GM19023 (cell line): ENCODE results near the gene ENTPD5.

ENCODE experiments used
- ATAC-seq: cut with Tn5 transposase; IDR thresholded peaks from one replicate; pipeline ENCODE4 v1.9.1; 2021; ENCODE audit warnings: mild to moderate bottlenecking, moderate library complexity; ENCODE audit not compliant: unreplicated experiment

ENTPD5 gene

GRCh38 chr14:74018586-74019407 lies at the start of gene ENTPD5, which contains the start of gene BBOF1:
Gene ENTPD5, minus strand, starts transcription at chr14:74019288. Its CDS starts 31,186 bp downstream, at chr14:73988102.
Gene BBOF1, plus strand, starts transcription at chr14:74019349. Its CDS starts 130 bp downstream, at chr14:74019479.
- peak; percentile 94 for ATAC-seq

GRCh38 chr14:74065746-74066575 lies 46.9 kb upstream of the ENTPD5 start:
- ATAC-seq, result no peak

DNA sequence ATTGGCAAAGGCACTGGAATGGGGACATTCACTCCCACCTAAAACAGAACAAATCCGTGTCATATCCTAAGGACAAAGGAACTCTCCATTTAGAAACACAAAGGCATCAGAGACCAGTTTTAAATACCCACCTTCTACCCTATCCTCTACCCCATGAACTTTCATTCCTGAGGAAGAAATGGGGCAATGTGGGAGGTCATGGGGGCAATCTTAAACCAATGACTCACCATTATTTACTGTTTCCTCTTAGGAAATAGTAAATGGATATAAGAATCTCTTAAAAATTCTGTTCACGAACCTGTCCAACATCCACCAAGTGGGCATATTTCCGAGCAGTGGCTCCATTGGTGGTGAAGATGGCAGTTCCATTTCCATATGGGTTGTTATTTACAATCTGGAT lies 45.8 kb upstream of the ENTPD5 start:
- ATAC-seq, result no peak

- no peak for ATAC-seq
Observed at GRCh38 chr14:74064426-74064825, 45.3 kb upstream of the ENTPD5 start.

DNA sequence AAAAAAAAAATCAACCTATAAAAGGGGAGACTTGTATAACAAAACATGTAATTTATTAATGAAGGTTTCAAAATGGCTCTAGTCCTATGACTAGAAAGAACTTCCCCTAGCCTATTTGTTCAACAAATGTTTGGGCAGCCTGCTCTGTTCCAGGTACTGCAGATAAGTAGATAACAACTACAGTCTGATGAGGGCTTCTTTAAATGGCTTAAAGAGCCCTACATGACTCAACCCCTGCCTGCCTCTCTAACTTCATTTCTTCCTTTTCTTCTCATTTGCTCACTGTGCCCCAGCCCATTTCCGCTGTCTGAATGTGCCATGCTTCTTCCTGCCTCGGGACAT lies 43.7 kb upstream of the ENTPD5 start:
- ATAC-seq, result no peak

GRCh38 chr14:74049876-74050495 lies 30.9 kb upstream of the ENTPD5 start:
- no peak for ATAC-seq

- ATAC-seq, result no peak
Observed at GRCh38 chr14:74048281-74048680, 29.2 kb upstream of the ENTPD5 start.

GRCh38 chr14:74045522-74045921 lies 26.4 kb upstream of the ENTPD5 start:
- ATAC-seq, result no peak

DNA sequence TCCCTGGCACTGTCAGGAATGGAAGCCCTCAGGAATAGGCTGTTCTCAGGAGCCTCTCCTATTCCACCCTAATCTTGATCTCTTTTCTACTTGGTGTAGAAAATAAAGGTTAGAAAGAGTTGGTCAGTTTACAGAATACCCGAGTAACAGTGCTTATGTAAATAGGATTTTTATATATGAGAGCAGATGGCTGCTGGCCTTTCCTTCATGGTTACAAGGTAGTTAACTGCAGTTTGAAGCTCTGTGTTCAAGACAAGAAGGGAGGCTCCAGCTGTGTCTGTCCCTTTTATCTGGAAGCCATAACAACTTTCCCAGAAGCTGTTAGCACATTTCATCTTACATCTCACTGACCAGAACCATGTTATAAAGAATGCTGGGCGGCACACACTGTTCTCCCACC lies 23.2 kb upstream of the ENTPD5 start:
- ATAC-seq, result no peak

DNA sequence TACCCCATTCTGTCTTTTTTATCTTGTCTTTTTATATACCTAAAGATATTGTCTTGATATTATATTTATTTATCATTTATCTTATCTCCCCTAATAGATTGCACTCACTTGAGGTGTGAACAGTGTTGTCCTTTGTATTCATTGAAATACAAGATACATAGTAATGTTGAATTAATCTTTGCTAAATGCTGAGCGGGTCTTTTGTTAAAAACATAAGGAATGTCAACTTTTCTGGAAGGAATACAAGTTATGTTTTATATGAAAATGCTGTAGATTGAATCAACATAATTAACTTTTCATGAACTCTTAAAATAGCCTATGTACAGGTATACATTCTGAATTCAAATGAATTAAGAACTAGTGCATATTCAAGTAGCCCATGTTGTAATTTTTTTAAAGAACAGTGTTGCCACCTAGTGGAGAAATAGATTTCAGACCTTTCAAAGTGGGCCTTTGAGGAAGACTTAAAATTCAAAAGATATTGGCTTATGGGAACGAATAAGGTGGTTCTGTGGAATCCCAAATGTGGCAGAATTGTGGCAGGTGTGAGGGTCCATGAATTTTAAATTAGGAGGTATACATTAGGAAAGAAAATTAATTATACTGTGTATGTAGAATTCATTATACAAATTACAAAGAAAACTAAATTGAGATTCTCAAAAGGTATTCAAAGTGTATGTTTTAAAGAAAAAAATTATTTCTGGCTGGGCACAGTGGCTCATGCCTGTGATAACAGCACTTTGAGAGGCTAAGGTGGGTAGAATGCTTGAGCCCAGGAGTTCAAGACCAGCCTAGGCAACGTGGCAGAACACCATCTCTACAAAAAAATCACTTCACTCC lies 19.2 kb upstream of the ENTPD5 start:
- ATAC-seq, result no peak

- no peak for ATAC-seq
Observed at GRCh38 chr14:74035556-74035955, 16.5 kb upstream of the ENTPD5 start.

- no peak for ATAC-seq
Observed at GRCh38 chr14:74034572-74034971, 15.5 kb upstream of the ENTPD5 start.

GRCh38 chr14:74029136-74029535 lies 10.0 kb upstream of the ENTPD5 start:
- ATAC-seq, result no peak

GRCh38 chr14:74022346-74022745 lies 3.3 kb upstream of the ENTPD5 start:
- ATAC-seq, result no peak

DNA sequence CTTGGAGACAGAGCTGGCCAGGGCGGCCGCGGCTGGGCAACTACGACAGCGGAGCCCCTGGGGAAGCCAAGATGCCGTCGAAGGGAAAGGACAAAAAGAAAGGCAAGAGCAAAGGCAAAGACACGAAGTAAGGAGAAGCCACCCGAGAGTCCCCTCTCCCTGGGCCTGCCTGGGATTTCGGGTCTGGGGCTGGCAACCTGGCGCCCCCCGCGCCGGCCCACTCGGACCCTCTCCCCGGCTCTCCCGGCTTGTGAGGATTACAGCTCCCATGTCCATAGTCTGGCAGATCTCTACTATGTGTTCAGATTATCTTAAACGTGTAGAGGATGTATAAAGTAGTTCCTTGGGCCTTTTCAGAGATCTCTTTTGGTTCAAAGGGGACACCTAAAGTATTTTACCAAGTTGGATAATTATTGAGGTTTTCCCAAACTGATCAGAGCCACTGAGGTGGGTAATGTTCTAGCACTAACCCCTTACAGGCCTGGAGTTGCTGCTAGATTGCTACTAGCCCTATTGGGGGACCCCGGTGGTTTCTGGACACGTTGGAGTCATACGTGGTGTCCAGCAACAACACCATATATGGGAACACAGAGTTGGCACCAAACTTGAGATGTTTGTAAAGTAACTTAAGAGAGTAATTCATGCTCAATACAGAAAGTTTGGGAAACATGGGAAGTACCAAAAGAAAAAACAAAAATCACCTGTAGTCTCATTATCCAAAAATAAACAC lies 485 bp upstream of the ENTPD5 start:
- peak; percentile 2 for ATAC-seq

GRCh38 chr14:74018174-74018585 lies 908 bp downstream of the ENTPD5 start:
- peak; percentile 4 for ATAC-seq

GRCh38 chr14:74015963-74016362 lies 3.1 kb downstream of the ENTPD5 start:
- ATAC-seq, result no peak

- no peak for ATAC-seq
Observed at GRCh38 chr14:74015176-74015575, 3.9 kb downstream of the ENTPD5 start.

- ATAC-seq, result no peak
Observed at GRCh38 chr14:74014299-74014698, 4.8 kb downstream of the ENTPD5 start.
